Progenitor cell of endocrine pancreas (in vitro differentiated cells): Measurements from ENCODE around the gene PPFIBP1. TPM values are rescaled to one million over a fixed set of nuclear protein-coding genes. Genes with fewer than 3 reads are reported as not detected.
"Not testable (repeated sequence)": the region's sequence is repeated elsewhere in the genome, so short reads cannot be mapped to it uniquely, and the experiment has no call there.

Experiments
- DNase-seq: peaks from one replicate; pipeline ENCODE4 v3.0.0; 2021; ENCODE audit warnings: low spot score; ENCODE audit not compliant: unreplicated experiment
- H3K27ac Mint-ChIP-seq: 2 replicates; pipeline ENCODE4 v1.8.0; 2021; ENCODE audit warnings: mild to moderate bottlenecking, moderate library complexity, mixed read lengths
- H3K27me3 Mint-ChIP-seq: 2 replicates; pipeline ENCODE4 v1.8.0; 2021; ENCODE audit warnings: mixed read lengths
- H3K36me3 Mint-ChIP-seq: 2 replicates; pipeline ENCODE4 v1.8.0; 2022; ENCODE audit warnings: mixed read lengths; ENCODE audit not compliant: insufficient read depth
- H3K4me1 Mint-ChIP-seq: 2 replicates; pipeline ENCODE4 v1.8.0; 2021; ENCODE audit warnings: low read depth, mixed read lengths
- H3K4me3 Mint-ChIP-seq: 2 replicates; pipeline ENCODE4 v1.8.0; 2021; ENCODE audit warnings: low read depth, mild to moderate bottlenecking, moderate library complexity, mixed read lengths
- H3K9me3 Mint-ChIP-seq: 2 replicates; pipeline ENCODE4 v1.8.0; 2021; ENCODE audit warnings: low read depth, mixed read lengths
- total RNA-seq: library from RNA; stranded (reverse); gene quantifications from 2 replicates; pipeline ENCODE4 v1.2.1, GENCODE V29; 2021
- TF ChIP-seq, protein P1 (sequence below): fragments of 200-600 bp; sonication (generic); IDR thresholded peaks from one replicate; pipeline ENCODE4 v1.5.0; 2021; ENCODE audit warnings: antibody characterized with exemption, mild to moderate bottlenecking; ENCODE audit not compliant: unreplicated experiment

Gene PPFIBP1
- total RNA-seq, 1 donor from 2014 or later, result 85.4 TPM

DNA sequence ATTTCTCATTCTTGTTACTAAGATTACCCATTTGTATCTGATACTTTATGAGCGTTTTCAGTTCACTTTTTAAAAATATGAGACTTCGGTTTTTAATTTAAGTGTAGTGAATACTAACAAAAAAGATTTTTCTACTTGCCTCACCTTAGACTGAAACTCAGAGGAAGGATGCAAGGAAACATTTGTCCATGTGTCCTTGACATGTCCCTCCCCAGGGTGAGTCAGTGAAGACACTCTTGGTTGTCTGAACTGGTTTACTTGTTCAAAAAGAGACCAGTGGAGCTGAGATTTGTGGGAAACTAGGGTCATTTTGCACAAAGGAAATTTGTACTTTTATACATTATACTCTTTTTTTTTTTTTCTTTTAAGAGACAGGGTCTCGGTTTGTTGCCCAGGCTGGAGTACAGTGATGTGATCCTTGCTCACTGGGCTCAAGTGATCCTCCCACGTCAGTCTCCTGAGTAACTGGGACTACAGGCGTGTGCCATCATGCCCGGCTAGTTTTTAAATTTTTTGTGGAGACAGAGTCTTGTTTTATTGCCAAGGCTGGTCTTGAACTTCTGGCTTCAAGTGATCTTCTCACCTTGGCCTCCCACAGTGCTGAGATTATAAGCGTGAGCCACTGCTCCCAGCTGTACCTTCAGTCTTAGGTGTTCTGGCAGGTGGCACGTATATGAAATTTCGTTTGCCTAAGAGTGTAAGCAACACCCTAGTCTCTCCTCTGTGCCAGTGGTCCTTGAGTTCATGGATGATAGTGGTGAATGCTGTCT lies 56.7 kb downstream of the PPFIBP1 start:
- TF ChIP-seq, protein P1, sequence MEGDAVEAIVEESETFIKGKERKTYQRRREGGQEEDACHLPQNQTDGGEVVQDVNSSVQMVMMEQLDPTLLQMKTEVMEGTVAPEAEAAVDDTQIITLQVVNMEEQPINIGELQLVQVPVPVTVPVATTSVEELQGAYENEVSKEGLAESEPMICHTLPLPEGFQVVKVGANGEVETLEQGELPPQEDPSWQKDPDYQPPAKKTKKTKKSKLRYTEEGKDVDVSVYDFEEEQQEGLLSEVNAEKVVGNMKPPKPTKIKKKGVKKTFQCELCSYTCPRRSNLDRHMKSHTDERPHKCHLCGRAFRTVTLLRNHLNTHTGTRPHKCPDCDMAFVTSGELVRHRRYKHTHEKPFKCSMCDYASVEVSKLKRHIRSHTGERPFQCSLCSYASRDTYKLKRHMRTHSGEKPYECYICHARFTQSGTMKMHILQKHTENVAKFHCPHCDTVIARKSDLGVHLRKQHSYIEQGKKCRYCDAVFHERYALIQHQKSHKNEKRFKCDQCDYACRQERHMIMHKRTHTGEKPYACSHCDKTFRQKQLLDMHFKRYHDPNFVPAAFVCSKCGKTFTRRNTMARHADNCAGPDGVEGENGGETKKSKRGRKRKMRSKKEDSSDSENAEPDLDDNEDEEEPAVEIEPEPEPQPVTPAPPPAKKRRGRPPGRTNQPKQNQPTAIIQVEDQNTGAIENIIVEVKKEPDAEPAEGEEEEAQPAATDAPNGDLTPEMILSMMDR, result no peak
- no peak for DNase-seq
- peaks cover 21% of the 10 kb centered on the region for H3K4me1 Mint-ChIP-seq
- H3K27ac Mint-ChIP-seq, result no peak overlapping the region
- no peaks in the 10 kb centered on the region for H3K27me3 Mint-ChIP-seq
- peaks cover 19% of the 10 kb centered on the region for H3K36me3 Mint-ChIP-seq
- peaks cover 5% of the 10 kb centered on the region for H3K9me3 Mint-ChIP-seq
- no peak overlapping the region for H3K4me3 Mint-ChIP-seq

DNA sequence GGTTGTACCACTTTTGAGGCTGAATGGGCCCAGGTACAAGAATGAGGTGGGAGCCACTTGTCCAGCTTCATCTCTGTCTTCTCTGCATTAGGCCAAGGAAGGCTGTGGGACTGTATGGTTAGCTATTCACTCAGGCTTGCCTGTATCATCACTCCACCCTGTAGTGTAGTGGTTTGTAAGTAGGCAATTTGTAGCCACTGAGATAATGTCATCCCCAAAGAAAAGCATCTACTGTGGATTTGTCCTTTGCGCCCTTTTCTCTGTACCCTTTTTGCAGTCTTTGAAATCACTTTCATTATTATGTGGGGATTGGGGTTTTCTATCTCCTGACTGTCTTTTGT lies 57.3 kb downstream of the PPFIBP1 start:
- peaks cover 20% of the 10 kb centered on the region for H3K4me1 Mint-ChIP-seq
- H3K27me3 Mint-ChIP-seq, H3K4me3 Mint-ChIP-seq, H3K9me3 Mint-ChIP-seq, H3K27ac Mint-ChIP-seq, DNase-seq: not testable (repeated sequence)
- peaks cover 19% of the 10 kb centered on the region for H3K36me3 Mint-ChIP-seq

DNA sequence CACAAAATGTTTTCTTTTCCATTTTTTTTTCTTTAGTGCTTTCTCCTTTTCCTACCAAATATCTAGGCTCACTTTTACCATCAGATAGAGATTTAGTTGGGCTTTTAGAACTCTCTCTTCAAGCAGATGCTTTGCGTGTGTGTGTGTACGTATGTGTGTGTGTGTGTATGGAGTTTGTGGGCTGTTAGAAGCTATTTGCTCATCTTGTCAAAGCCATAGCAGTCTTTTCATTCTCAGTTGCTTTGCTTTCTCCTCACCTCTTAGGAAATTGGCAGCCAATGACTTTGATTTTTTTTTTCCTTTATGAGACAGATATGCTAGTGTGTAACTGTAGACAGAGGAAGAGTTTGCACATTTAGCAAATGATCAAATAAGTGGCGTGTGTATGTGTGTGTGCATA lies 57.8 kb downstream of the PPFIBP1 start:
- Mint-ChIP-seq H3K4me1 (peaks cover 20% of the 10 kb centered on the region), H3K36me3 (peaks cover 19% of the 10 kb centered on the region)
- H3K9me3 Mint-ChIP-seq, H3K4me3 Mint-ChIP-seq, H3K27ac Mint-ChIP-seq, H3K27me3 Mint-ChIP-seq, DNase-seq: not testable (repeated sequence)

DNA sequence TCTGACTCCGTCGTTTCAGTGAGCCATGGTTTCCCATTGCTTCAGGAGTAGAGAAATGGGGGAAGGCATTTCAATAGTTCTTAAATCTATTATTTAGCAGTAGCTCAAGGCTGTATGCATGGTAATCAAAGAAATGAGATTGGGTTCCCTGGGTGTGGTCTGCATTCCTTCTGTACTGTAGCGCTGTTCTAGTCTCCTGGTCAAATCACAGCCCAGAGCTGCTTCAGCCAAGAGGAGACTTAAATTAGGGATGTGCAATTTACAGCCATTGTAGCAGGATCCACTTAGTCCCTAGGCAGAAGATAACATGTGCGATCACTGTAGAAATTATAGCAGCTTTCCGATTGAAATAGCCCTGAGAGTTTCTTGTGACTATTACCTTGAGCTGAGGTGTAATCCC lies 58.4 kb downstream of the PPFIBP1 start:
- not testable (repeated sequence) for DNase-seq, H3K27me3 Mint-ChIP-seq, H3K4me3 Mint-ChIP-seq, H3K9me3 Mint-ChIP-seq, H3K27ac Mint-ChIP-seq
- Mint-ChIP-seq H3K36me3 (peaks cover 19% of the 10 kb centered on the region), H3K4me1 (peaks cover 20% of the 10 kb centered on the region)

DNA sequence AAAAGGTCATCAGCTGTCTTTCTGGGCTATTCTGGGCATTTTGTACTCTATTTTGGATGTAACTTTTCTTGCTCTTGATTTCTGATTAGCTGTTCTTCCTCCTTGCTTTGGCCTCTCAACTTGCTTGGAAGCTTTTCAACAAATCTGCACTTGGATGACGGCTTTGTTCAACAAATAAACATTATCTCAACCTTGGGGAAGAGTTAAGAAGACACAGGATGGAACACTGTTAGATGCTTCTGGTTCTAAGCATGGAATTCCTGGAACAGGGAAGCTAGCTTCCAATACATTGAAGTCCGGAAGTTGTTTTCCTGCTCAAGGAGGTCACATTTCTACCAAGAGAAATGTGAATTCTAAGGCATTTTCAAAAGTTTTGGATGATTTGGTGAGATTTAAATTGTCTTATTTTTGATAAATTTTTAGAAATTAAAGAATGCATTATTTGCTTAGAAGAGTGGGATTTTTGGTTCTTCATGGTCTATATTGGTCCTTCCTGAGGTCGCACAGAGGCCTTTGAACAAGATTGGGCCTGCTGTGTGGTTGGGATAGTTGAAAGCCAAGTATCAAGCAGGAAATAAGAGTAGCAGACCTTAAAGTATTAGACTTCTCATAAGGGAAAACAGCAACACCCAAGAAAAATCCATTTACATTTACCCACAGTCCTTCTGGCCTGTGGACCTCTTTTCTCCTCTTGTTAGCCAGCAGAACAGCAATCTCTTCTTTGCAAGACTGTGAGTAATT lies 59.2 kb downstream of the PPFIBP1 start:
- Mint-ChIP-seq H3K4me1 (peaks cover 23% of the 10 kb centered on the region), H3K27me3 (no peaks in the 10 kb centered on the region), H3K4me3 (no peak overlapping the region), H3K36me3 (peaks cover 19% of the 10 kb centered on the region), H3K27ac (no peak overlapping the region), H3K9me3 (peaks cover 5% of the 10 kb centered on the region)
- TF ChIP-seq, protein P1, result no peak
- no peak for DNase-seq

DNA sequence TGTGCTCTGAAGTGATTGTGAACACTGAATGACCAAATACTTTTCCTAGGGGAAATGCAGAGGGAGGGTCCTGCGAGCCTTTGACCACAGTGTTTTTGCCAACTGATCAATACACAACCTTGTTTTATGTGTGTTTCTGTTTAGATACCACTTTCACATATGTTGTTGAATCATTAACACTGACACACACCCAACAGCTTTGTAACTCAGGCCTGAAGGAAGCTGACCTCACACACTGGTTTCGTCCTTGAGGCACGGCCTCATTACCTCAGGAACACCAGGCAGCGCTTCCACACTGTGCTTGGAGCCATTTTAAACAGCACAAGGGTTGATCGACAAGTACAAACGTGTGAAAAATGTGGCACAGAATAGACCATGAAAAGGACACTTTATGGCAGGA lies 60.0 kb downstream of the PPFIBP1 start:
- TF ChIP-seq, protein P1, result no peak
- peaks cover 31% of the 10 kb centered on the region for H3K4me1 Mint-ChIP-seq
- no peaks in the 10 kb centered on the region for H3K27me3 Mint-ChIP-seq
- H3K36me3 Mint-ChIP-seq, result peaks cover 14% of the 10 kb centered on the region
- H3K4me3 Mint-ChIP-seq, result no peak overlapping the region
- H3K27ac Mint-ChIP-seq, result peak overlapping the region; percentile 56
- peaks cover 5% of the 10 kb centered on the region for H3K9me3 Mint-ChIP-seq
- DNase-seq, result no peak
